Measurements from ENCODE around the gene RFESD.

RFESD gene

GRCh38 chr5:95686651-95687050 lies 40.1 kb downstream of the RFESD start:
- CTCF ChIA-PET: interaction anchor here (1.2 kb wide), 1 partner anchor 22 kb away, joined by 6 read pairs; no protein-coding TSS in a partner anchor

GRCh38 chr5:95689680-95690079 lies 43.1 kb downstream of the RFESD start:
- no peak for DNase-seq (ENCODE audit: low read depth, low spot score)
- CTCF ChIA-PET: interaction anchor here (1.6 kb wide), 1 partner anchor 26 kb away, joined by 6 read pairs; no protein-coding TSS in a partner anchor
- POLR2A ChIA-PET: no interaction called here
- no peak for TF ChIP-seq CTCF (IDR thresholded peaks at IDR 0.05; ENCODE audit: insufficient read depth, low read length, missing control alignments)
- no peak overlapping the region for H3K4me3 ChIP-seq (ENCODE audit: low read depth, low read length)

More at GRCh38 chr5:95686651-95687050, 40.1 kb downstream of the RFESD start:
- DNase-seq (ENCODE audit: low read depth, low spot score): no peak
- POLR2A ChIA-PET: no interaction called here
- TF ChIP-seq CTCF (IDR thresholded peaks at IDR 0.05; ENCODE audit: insufficient read depth, low read length, missing control alignments): no peak
- no peak overlapping the region for H3K4me3 ChIP-seq (ENCODE audit: low read depth, low read length)

GRCh38 chr5:95690333-95690732 lies 43.8 kb downstream of the RFESD start:
- CTCF ChIA-PET: interaction anchor here (1.6 kb wide), 1 partner anchor 26 kb away, joined by 6 read pairs; no protein-coding TSS in a partner anchor
- POLR2A ChIA-PET: no interaction called here
- no peak for DNase-seq (ENCODE audit: low read depth, low spot score)
- no peak for TF ChIP-seq CTCF (IDR thresholded peaks at IDR 0.05; ENCODE audit: insufficient read depth, low read length, missing control alignments)
- no peak overlapping the region for H3K4me3 ChIP-seq (ENCODE audit: low read depth, low read length)

GRCh38 chr5:95697781-95698681 lies 51.5 kb downstream of the RFESD start:
- no peak for TF ChIP-seq CTCF (IDR thresholded peaks at IDR 0.05; ENCODE audit: insufficient read depth, low read length, missing control alignments)
- DNase-seq (ENCODE audit: low read depth, low spot score): no peak
- CTCF ChIA-PET: interaction anchor here (0.7 to 5.8 kb wide), 4 partner anchors 9 to 34 kb away, joined by 3 to 37 read pairs (median 8); no protein-coding TSS in a partner anchor
- H3K4me3 ChIP-seq (ENCODE audit: low read depth, low read length): no peak overlapping the region
- POLR2A ChIA-PET: no interaction called here

GRCh38 chr5:95699337-95699736 lies 52.8 kb downstream of the RFESD start:
- ChIA-PET POLR2A (no interaction called here), CTCF (interaction anchor here (2.0 kb wide), 1 partner anchor 35 kb away, joined by 12 read pairs; no protein-coding TSS in a partner anchor)
- no peak for DNase-seq (ENCODE audit: low read depth, low spot score)
- H3K4me3 ChIP-seq (ENCODE audit: low read depth, low read length): no peak overlapping the region
- TF ChIP-seq CTCF (IDR thresholded peaks at IDR 0.05; ENCODE audit: insufficient read depth, low read length, missing control alignments): no peak

GRCh38 chr5:95701074-95701473 lies 54.5 kb downstream of the RFESD start:
- H3K4me3 ChIP-seq (ENCODE audit: low read depth, low read length): no peak overlapping the region
- POLR2A ChIA-PET: no interaction called here
- no peak for TF ChIP-seq CTCF (IDR thresholded peaks at IDR 0.05; ENCODE audit: insufficient read depth, low read length, missing control alignments)
- no peak for DNase-seq (ENCODE audit: low read depth, low spot score)
- CTCF ChIA-PET: interaction anchor here (1.3 kb wide), 1 partner anchor 36 kb away, joined by 4 read pairs; no protein-coding TSS in a partner anchor
